ENCODE measurements around the gene PHACTR1. TPM values are rescaled to one million over a fixed set of nuclear protein-coding genes. Genes with fewer than 3 reads are reported as not detected.

The PHACTR1 gene
- total and polyA plus RNA-seq, 9 of the 15 experiments (the other 6 are each of a cell fraction or from before 2014, with no cell fraction given) = 11.5 to 32.6 (median 22.0) TPM

GRCh38 chr6:13140980-13141379 lies 424.4 kb downstream of the PHACTR1 start:
- Histone ChIP-seq H3K9me1 (ENCODE audit: control insufficient read depth, insufficient read depth, low read length) (no peaks in the 10 kb centered on the region), H3K79me2 (ENCODE audit: control insufficient read depth, insufficient read depth, low read length) (no peaks in the 10 kb centered on the region), H3K4me3 (no peak overlapping the region), H3K9me3 (replicated peaks; ENCODE audit: control insufficient read depth, insufficient read depth, low read depth, low read length) (no peaks in the 10 kb centered on the region), H4K20me1 (replicated peaks; ENCODE audit: control insufficient read depth, insufficient read depth, low read length) (no peaks in the 10 kb centered on the region), H3K27me3 (ENCODE audit: control insufficient read depth in 2 of 2, insufficient read depth in 2 of 2, low read length in 2 of 2) (peaks cover 0 to 5% of the 10 kb centered on the region in 2 experiments; a peak in 2 of 5 replicates), H3K27ac (ENCODE audit: extremely low read depth, low read depth, low read length) (no peak overlapping the region), H3K4me2 (ENCODE audit: insufficient read depth, low read length) (no peak overlapping the region), H2AFZ (ENCODE audit: low read depth, low read length) (no peak overlapping the region), H3K9ac (ENCODE audit: insufficient read depth in 1 of 2, low read depth in 2 of 2, low read length in 2 of 2) (no peak overlapping the region), H3K4me1 (replicated peaks in 1 of 2; ENCODE audit: control insufficient read depth in 2 of 2, insufficient read depth in 2 of 2, low read length in 2 of 2) (no peaks in the 10 kb centered on the region), H3K36me3 (ENCODE audit: control insufficient read depth, insufficient read depth, low read length) (no peaks in the 10 kb centered on the region)
- ChIA-PET CTCF (ENCODE audit: low intra/inter-chr PET ratio) (no interaction called here), POLR2A (no interaction called here)
- in situ Hi-C loops (cut with MboI) (no loop called here), intact Hi-C loops (cut with micrococcal nuclease) (no loop called here)
- no peak for FAIRE-seq
- WGBS (ENCODE audit: insufficient coverage, low coverage, missing lambda C conversion rate) = 0% methylated on average over 1 of the region's 1 CpG
- BruUV-seq (replicated peaks) = no TSS peak
- DNase-seq (ENCODE audit: extremely low read depth in 1 of 4, low spot score in 3 of 4) = no peak
- ATAC-seq = no peak
- TF ChIP-seq NBN (IDR thresholded peaks at IDR 0.05; ENCODE audit: low read depth) (no peak), HMG20A (CRISPR knock-in tag; conservative IDR thresholded peaks at IDR 0.05) (no peak), KDM4B (IDR thresholded peaks at IDR 0.05; ENCODE audit: borderline replicate concordance in 2 of 2, low read depth in 1 of 2) (no peak), CTCFL (IDR thresholded peaks at IDR 0.05; ENCODE audit: borderline replicate concordance, insufficient read depth, low read depth, low read length, poor library complexity, severe bottlenecking) (no peak), ZC3H11A (IDR thresholded peaks at IDR 0.05; ENCODE audit: low read depth, low read length) (no peak), ZNF395 (CRISPR knock-in tag; IDR thresholded peaks at IDR 0.05) (no peak), CC2D1A (IDR thresholded peaks at IDR 0.05) (no peak), ZNF239 (CRISPR knock-in tag; IDR thresholded peaks at IDR 0.05) (no peak), SRSF7 (optimal IDR thresholded peaks at IDR 0.05; ENCODE audit: low read depth, low read length) (no peak), ZNF717 (CRISPR knock-in tag; IDR thresholded peaks at IDR 0.05) (no peak), ZNF75A (CRISPR knock-in tag; IDR thresholded peaks at IDR 0.05) (no peak), ZKSCAN8 (CRISPR knock-in tag; IDR thresholded peaks at IDR 0.05) (no peak), NFIX (CRISPR knock-in tag; IDR thresholded peaks at IDR 0.05; ENCODE audit: low read depth) (no peak)
